OCI-LY1 (cell line): Measurements from ENCODE around the gene SPRTN.

Experiments
- H2AFZ ChIP-seq: fragments of 200-600 bp; sonication (generic), shearing (Covaris generic); 2 replicates; pipeline ENCODE4 v1.6.0; 2014; ENCODE audit warnings: antibody characterized with exemption, mild to moderate bottlenecking, low read length
- H3F3A ChIP-seq: fragments of 200-600 bp; sonication (generic), shearing (Covaris generic); 2 replicates; pipeline ENCODE4 v1.6.0; 2014; ENCODE audit warnings: mild to moderate bottlenecking, antibody characterized with exemption, low read length, moderate library complexity; ENCODE audit not compliant: insufficient read depth
- H3K27ac ChIP-seq: fragments of 200-600 bp; sonication (generic); 2 replicates; pipeline ENCODE4 v1.5.1; 2014; ENCODE audit warnings: low read length, mixed run types, mild to moderate bottlenecking, low read depth; ENCODE audit not compliant: poor library complexity, severe bottlenecking
- H3K27me3 ChIP-seq: fragments of 200-600 bp; sonication (generic); 2 replicates; pipeline ENCODE4 v1.6.0; 2014; ENCODE audit warnings: antibody characterized with exemption, mild to moderate bottlenecking, low read length, moderate library complexity; ENCODE audit not compliant: insufficient read depth
- H3K36me3 ChIP-seq: fragments of 200-600 bp; sonication (generic); 2 replicates; pipeline ENCODE4 v1.6.1; 2014; ENCODE audit warnings: mild to moderate bottlenecking, antibody characterized with exemption, low read length, moderate library complexity, mixed read lengths; ENCODE audit not compliant: insufficient read depth
- H3K4me1 ChIP-seq: fragments of 200-600 bp; sonication (generic); 2 replicates; pipeline ENCODE4 v1.5.1; 2014; ENCODE audit warnings: mild to moderate bottlenecking, low read length, moderate library complexity; ENCODE audit not compliant: insufficient read depth, severe bottlenecking
- H3K4me2 ChIP-seq: fragments of 200-600 bp; sonication (generic), shearing (Covaris generic); 2 replicates; pipeline ENCODE4 v1.6.1; 2014; ENCODE audit warnings: low read length
- H3K4me3 ChIP-seq: fragments of 200-600 bp; sonication (generic); 2 replicates; pipeline ENCODE4 v1.5.1; 2014; ENCODE audit warnings: low read length, low read depth, mild to moderate bottlenecking, mixed read lengths; ENCODE audit not compliant: poor library complexity, severe bottlenecking
- H3K79me2 ChIP-seq: fragments of 200-600 bp; shearing (Covaris generic); 2 replicates; pipeline ENCODE4 v1.6.1; 2016; ENCODE audit warnings: mixed run types, low read length, mixed read lengths; ENCODE audit not compliant: insufficient read depth
- H3K9ac ChIP-seq: fragments of 200-600 bp; sonication (generic), shearing (Covaris generic); 2 replicates; pipeline ENCODE4 v1.6.1; 2014; ENCODE audit warnings: mild to moderate bottlenecking, low read length, mixed read lengths
- H3K9me2 ChIP-seq: fragments of 200-600 bp; sonication (generic), shearing (Covaris generic); 2 replicates; pipeline ENCODE4 v1.6.1; 2014; ENCODE audit warnings: low read depth, mild to moderate bottlenecking, low read length, mixed read lengths
- H3K9me3 ChIP-seq: fragments of 200-600 bp; shearing (Covaris generic); 2 replicates; pipeline ENCODE4 v1.6.1; 2014; ENCODE audit warnings: low read length, mixed read lengths
- H4K20me1 ChIP-seq: fragments of 200-600 bp; sonication (generic), shearing (Covaris generic); 2 replicates; pipeline ENCODE4 v1.6.0; 2016; ENCODE audit warnings: mild to moderate bottlenecking, low read length; ENCODE audit not compliant: insufficient read depth
- CTCF ChIP-seq: fragments of 200-600 bp; sonication (generic), shearing (Covaris generic); IDR thresholded peaks from 2 replicates; pipeline ENCODE4 v1.5.1; 2017; ENCODE audit warnings: mild to moderate bottlenecking, antibody characterized with exemption, low read length, moderate library complexity, mixed read lengths
- EZH2 ChIP-seq: fragments of 200-600 bp; sonication (generic), shearing (Covaris generic); IDR thresholded peaks from 2 replicates; pipeline ENCODE4 v1.8.0; 2017; ENCODE audit warnings: borderline replicate concordance, mixed run types, mild to moderate bottlenecking, antibody characterized with exemption, low read length, moderate library complexity, mixed read lengths

SPRTN gene

GRCh38 chr1:231334079-231334666, 3.9 kb upstream of the SPRTN start:
- Histone ChIP-seq H3K36me3 (peaks cover 25% of the 10 kb centered on the region), H3K4me2 (peak overlapping the region; percentile 90), H3K27me3 (no peaks in the 10 kb centered on the region), H4K20me1 (no peaks in the 10 kb centered on the region), H3K79me2 (peaks cover 53% of the 10 kb centered on the region), H3K9ac (peak overlapping the region; percentile 40; the same call in 1 of the 2 replicates), H3K9me2 (no peaks in the 10 kb centered on the region), H3K9me3 (no peaks in the 10 kb centered on the region), H3K27ac (no peak overlapping the region), H3K4me1 (peaks cover 46% of the 10 kb centered on the region), H3K4me3 (peak overlapping the region; percentile 86), H3F3A (no peaks in the 10 kb centered on the region), H2AFZ (no peak overlapping the region)
- TF ChIP-seq EZH2 (no peak), CTCF (no peak)

- H3K36me3 ChIP-seq: peaks cover 31% of the 10 kb centered on the region
- H3F3A ChIP-seq: no peaks in the 10 kb centered on the region
- peaks cover 53% of the 10 kb centered on the region for H3K4me1 ChIP-seq
- H3K27ac ChIP-seq: no peak overlapping the region
- TF ChIP-seq EZH2: no peak
- no peak for TF ChIP-seq CTCF
- H3K79me2 ChIP-seq: peaks cover 61% of the 10 kb centered on the region
- no peak overlapping the region for H2AFZ ChIP-seq
- H3K4me2 ChIP-seq: peak overlapping the region; percentile 90
- H4K20me1 ChIP-seq: no peaks in the 10 kb centered on the region
- H3K9me2 ChIP-seq: no peaks in the 10 kb centered on the region
- peak overlapping the region; percentile 86 for H3K4me3 ChIP-seq
- peak overlapping the region; percentile 40 for H3K9ac ChIP-seq
- no peaks in the 10 kb centered on the region for H3K27me3 ChIP-seq
- H3K9me3 ChIP-seq: no peaks in the 10 kb centered on the region
Measured at GRCh38 chr1:231334952-231335351, 3.1 kb upstream of the SPRTN start.

- Histone ChIP-seq H4K20me1 (no peaks in the 10 kb centered on the region), H3F3A (no peaks in the 10 kb centered on the region), H3K36me3 (peaks cover 34% of the 10 kb centered on the region), H3K9me3 (no peaks in the 10 kb centered on the region), H3K4me2 (peak overlapping the region; percentile 90), H3K9ac (peak overlapping the region; percentile 91), H3K79me2 (peaks cover 61% of the 10 kb centered on the region), H2AFZ (no peak overlapping the region), H3K4me1 (peaks cover 53% of the 10 kb centered on the region), H3K27me3 (no peaks in the 10 kb centered on the region), H3K9me2 (no peaks in the 10 kb centered on the region), H3K4me3 (peak overlapping the region; percentile 86), H3K27ac (peak overlapping the region; percentile 19)
- TF ChIP-seq CTCF: no peak
- TF ChIP-seq EZH2: no peak
Measured at GRCh38 chr1:231335663-231336602, 2.2 kb upstream of the SPRTN start.
